MM.1S (cell line): ENCODE results near the gene OSGIN1.

Experiments
- DNase-seq: peaks from one replicate; pipeline ENCODE4 v3.0.0-alpha.2; 2015
- H2AFZ ChIP-seq: fragments of 300-600 bp; sonication (generic); 2 replicates; pipeline ENCODE4 v1.6.0; 2016; ENCODE audit warnings: antibody characterized with exemption, low read length
- H3F3A ChIP-seq: fragments of 300-600 bp; sonication (generic); 2 replicates; pipeline ENCODE4 v1.6.1; 2016; ENCODE audit warnings: mild to moderate bottlenecking, antibody characterized with exemption, low read length, moderate library complexity, mixed read lengths; ENCODE audit not compliant: insufficient read depth
- H3K27ac ChIP-seq: fragments of 300-600 bp; sonication (generic); 2 replicates; pipeline ENCODE4 v1.5.1; 2016; ENCODE audit warnings: mild to moderate bottlenecking, low read length
- H3K27me3 ChIP-seq: fragments of 300-600 bp; sonication (generic); replicated peaks from 2 replicates; pipeline ENCODE4 v1.6.0; 2016; ENCODE audit warnings: low read length; ENCODE audit not compliant: insufficient read depth
- H3K36me3 ChIP-seq: fragments of 300-600 bp; sonication (generic); replicated peaks from 2 replicates; pipeline ENCODE4 v1.6.1; 2016; ENCODE audit warnings: mild to moderate bottlenecking, low read length, mixed read lengths; ENCODE audit not compliant: insufficient read depth
- H3K4me1 ChIP-seq: fragments of 300-600 bp; sonication (generic); 2 replicates; pipeline ENCODE4 v1.6.1; 2016; ENCODE audit warnings: low read length, mixed read lengths
- H3K4me2 ChIP-seq: fragments of 300-600 bp; sonication (generic); 2 replicates; pipeline ENCODE4 v1.6.0; 2016; ENCODE audit warnings: low read depth, low read length
- H3K4me3 ChIP-seq: fragments of 300-600 bp; sonication (generic); 2 replicates; pipeline ENCODE4 v1.5.1; 2016; ENCODE audit warnings: low read length, mixed read lengths
- H3K79me2 ChIP-seq: fragments of 300-600 bp; sonication (generic); 2 replicates; pipeline ENCODE4 v1.6.1; 2016; ENCODE audit warnings: mixed run types, low read length, mixed read lengths
- H3K9ac ChIP-seq: fragments of 300-600 bp; sonication (generic); 2 replicates; pipeline ENCODE4 v1.6.1; 2016; ENCODE audit warnings: low read length, mixed read lengths
- H3K9me2 ChIP-seq: fragments of 300-600 bp; sonication (generic); replicated peaks from 2 replicates; pipeline ENCODE4 v1.6.1; 2016; ENCODE audit warnings: mild to moderate bottlenecking, low read length, mixed read lengths; ENCODE audit not compliant: insufficient read depth
- H3K9me3 ChIP-seq: fragments of 300-600 bp; sonication (generic); replicated peaks from 2 replicates; pipeline ENCODE4 v1.6.1; 2016; ENCODE audit warnings: mild to moderate bottlenecking, low read length, mixed read lengths; ENCODE audit not compliant: insufficient read depth
- H4K20me1 ChIP-seq: fragments of 300-600 bp; sonication (generic); 2 replicates; pipeline ENCODE4 v1.6.1; 2016; ENCODE audit warnings: mild to moderate bottlenecking, low read length, moderate library complexity, mixed read lengths; ENCODE audit not compliant: insufficient read depth
- EZH2 ChIP-seq: fragments of 300-600 bp; sonication (generic); optimal IDR thresholded peaks from 2 replicates; pipeline ENCODE3; 2017; ENCODE audit warnings: low read depth, mild to moderate bottlenecking, antibody characterized with exemption, low read length, mixed read lengths
- EZH2phosphoT487 ChIP-seq: fragments of 300-600 bp; sonication (generic); IDR thresholded peaks from 2 replicates; pipeline ENCODE4 v1.6.1; 2018; ENCODE audit warnings: antibody characterized with exemption, low read length
- TF ChIP-seq, protein P1 (sequence below): fragments of 300-600 bp; sonication (generic); IDR thresholded peaks from 2 replicates; pipeline ENCODE4 v1.5.1; 2016; ENCODE audit warnings: antibody characterized with exemption, low read length, mixed read lengths

The OSGIN1 gene

DNA sequence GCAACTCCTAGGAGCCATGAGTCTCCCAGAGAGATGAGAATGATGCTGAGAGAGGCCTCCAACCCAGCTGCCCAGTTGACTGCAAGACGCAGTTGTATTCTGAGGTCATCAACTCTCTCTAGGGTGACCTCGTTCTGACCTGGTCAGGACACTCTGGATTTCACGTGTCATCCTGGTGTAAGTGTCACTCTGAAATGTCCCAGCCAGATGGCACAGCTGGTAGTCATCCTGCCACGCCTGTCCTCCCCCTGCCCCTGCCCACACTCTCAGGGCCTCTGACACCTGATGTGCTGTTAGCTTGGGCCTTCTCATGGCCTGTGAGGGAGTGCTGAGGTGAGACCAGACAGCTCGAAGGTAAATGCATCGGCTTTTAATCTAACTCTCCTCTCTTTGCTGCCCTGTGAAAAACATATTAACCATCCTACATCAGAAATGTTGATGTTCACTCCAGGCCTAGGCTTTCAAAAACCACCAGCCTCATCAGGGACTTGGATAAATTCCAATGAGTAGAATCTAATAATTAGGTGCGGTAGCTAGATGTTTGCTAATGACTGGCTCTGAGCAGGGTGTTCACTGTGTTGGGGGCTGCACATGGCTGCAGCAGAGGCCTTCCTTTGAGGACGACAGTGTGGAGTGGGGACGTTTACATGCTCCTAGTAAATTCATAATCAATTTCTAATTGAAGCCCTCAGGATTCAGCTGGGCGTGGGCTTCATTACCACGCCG, 40.4 kb upstream of the OSGIN1 start:
- no peaks in the 10 kb centered on the region for H3K79me2 ChIP-seq
- H3K9me2 ChIP-seq: no peaks in the 10 kb centered on the region
- no peak overlapping the region for H3K4me2 ChIP-seq
- H3F3A ChIP-seq: no peaks in the 10 kb centered on the region
- H3K36me3 ChIP-seq: no peaks in the 10 kb centered on the region
- no peak overlapping the region for H3K4me3 ChIP-seq
- H2AFZ ChIP-seq: no peak overlapping the region
- no peak overlapping the region for H3K27ac ChIP-seq
- H3K27me3 ChIP-seq: no peaks in the 10 kb centered on the region
- no peak overlapping the region for H3K9ac ChIP-seq
- no peak for TF ChIP-seq EZH2phosphoT487
- TF ChIP-seq, protein P1, sequence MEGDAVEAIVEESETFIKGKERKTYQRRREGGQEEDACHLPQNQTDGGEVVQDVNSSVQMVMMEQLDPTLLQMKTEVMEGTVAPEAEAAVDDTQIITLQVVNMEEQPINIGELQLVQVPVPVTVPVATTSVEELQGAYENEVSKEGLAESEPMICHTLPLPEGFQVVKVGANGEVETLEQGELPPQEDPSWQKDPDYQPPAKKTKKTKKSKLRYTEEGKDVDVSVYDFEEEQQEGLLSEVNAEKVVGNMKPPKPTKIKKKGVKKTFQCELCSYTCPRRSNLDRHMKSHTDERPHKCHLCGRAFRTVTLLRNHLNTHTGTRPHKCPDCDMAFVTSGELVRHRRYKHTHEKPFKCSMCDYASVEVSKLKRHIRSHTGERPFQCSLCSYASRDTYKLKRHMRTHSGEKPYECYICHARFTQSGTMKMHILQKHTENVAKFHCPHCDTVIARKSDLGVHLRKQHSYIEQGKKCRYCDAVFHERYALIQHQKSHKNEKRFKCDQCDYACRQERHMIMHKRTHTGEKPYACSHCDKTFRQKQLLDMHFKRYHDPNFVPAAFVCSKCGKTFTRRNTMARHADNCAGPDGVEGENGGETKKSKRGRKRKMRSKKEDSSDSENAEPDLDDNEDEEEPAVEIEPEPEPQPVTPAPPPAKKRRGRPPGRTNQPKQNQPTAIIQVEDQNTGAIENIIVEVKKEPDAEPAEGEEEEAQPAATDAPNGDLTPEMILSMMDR: no peak
- TF ChIP-seq EZH2: no peak
- H3K4me1 ChIP-seq: no peaks in the 10 kb centered on the region
- no peaks in the 10 kb centered on the region for H4K20me1 ChIP-seq
- DNase-seq: no peak
- H3K9me3 ChIP-seq: no peaks in the 10 kb centered on the region

DNA sequence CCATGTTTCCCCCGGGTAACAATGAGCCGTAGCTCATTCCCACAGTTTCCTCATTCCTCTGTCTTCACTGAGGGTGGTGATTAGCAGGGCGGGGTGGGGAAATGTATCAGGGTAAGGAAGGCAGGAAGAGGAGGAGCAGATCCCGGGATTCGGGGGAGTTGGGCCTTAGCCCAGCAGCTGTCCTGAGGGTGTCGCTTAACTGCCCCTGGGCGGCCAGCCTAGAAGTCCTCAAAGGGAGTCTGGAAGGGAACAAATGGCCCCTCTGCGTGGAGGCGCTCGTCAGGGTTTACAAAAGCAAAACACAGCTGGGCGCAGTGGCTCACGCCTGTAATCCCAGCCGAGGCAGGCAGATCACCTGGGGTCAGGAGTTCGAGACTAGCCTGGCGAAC, 39.8 kb upstream of the OSGIN1 start:
- TF ChIP-seq EZH2phosphoT487 (no peak), EZH2 (no peak)
- TF ChIP-seq, protein P1: no peak
- Histone ChIP-seq H3K36me3 (no peaks in the 10 kb centered on the region), H3K4me3 (no peak overlapping the region), H2AFZ (no peak overlapping the region), H3K27ac (no peak overlapping the region), H3F3A (no peaks in the 10 kb centered on the region), H3K4me1 (no peaks in the 10 kb centered on the region), H3K27me3 (no peaks in the 10 kb centered on the region), H4K20me1 (no peaks in the 10 kb centered on the region), H3K4me2 (no peak overlapping the region), H3K9me2 (no peaks in the 10 kb centered on the region), H3K79me2 (no peaks in the 10 kb centered on the region), H3K9me3 (no peaks in the 10 kb centered on the region), H3K9ac (no peak overlapping the region)
- no peak for DNase-seq

DNA sequence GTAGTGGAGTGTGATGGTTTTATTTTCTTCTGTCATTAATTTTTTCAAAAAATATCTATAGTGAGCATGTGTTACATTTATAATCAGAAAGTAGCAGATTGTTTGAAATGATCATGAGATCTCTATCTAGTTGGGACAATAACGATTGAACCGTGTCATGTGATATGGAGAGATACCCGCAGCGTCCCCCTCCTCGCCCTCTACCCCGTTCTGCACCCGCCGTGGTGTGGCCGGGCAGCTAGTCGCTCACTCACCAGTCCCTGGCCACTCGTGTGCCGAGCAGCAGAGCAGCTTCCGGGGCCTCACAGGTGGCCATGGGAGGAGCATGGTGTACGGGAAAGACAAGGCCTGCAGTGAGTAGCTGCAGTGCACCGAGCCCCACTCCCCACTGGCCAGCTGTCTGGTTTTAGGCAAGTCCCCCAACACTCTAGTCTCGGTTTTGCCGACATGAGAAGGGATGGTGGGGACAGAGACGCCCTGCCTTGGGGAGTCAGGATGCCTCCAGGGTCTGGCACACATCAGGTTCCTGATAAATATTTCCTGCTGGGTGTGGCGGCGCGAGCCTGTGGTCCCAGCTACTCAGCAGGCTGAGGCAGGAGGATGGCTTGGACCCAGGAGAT, 38.8 kb upstream of the OSGIN1 start:
- no peaks in the 10 kb centered on the region for H3K36me3 ChIP-seq
- no peaks in the 10 kb centered on the region for H3K4me1 ChIP-seq
- no peaks in the 10 kb centered on the region for H3K79me2 ChIP-seq

More for the DNA sequence above, 38.8 kb upstream of the OSGIN1 start:
- Histone ChIP-seq H4K20me1 (no peaks in the 10 kb centered on the region), H3K27me3 (no peaks in the 10 kb centered on the region), H2AFZ (no peak overlapping the region), H3K4me3 (no peak overlapping the region), H3K9me3 (no peaks in the 10 kb centered on the region), H3K27ac (no peak overlapping the region), H3K9ac (no peak overlapping the region), H3F3A (no peaks in the 10 kb centered on the region), H3K9me2 (no peaks in the 10 kb centered on the region), H3K4me2 (no peak overlapping the region)
- DNase-seq: no peak
- TF ChIP-seq EZH2phosphoT487: no peak
- TF ChIP-seq, protein P1: no peak
- no peak for TF ChIP-seq EZH2
